Raji (cell line): Measurements from ENCODE around the gene SLC17A1.

Source experiments
- POLR2A ChIP-seq: IDR thresholded peaks from 2 replicates; pipeline ENCODE4 v1.6.1; 2011; ENCODE audit warnings: low read depth, low read length, control low read depth; ENCODE audit not compliant: insufficient read depth

The SLC17A1 gene

DNA sequence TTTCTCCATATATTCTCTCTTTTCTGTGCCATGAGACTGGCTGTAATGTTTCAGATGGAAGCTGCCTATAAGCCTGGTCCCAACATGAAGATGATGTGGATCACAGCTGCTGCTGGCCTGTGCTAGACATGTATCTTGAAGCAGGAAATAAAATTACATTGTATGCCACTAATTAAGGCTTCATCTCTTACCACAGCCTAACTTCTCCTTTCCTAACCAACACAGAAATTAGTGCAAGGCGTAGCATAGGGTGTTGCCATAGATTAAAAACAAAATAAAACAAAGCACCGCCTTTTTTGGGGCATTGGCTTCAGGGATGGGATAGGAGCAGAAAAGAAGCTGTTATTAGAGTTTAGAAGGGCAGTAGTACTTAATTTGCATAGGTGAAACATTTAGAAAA, 82.0 kb downstream of the SLC17A1 start:
- no peak for TF ChIP-seq POLR2A

GRCh38 chr6:25748049-25748448, 83.8 kb downstream of the SLC17A1 start:
- no peak for TF ChIP-seq POLR2A

DNA sequence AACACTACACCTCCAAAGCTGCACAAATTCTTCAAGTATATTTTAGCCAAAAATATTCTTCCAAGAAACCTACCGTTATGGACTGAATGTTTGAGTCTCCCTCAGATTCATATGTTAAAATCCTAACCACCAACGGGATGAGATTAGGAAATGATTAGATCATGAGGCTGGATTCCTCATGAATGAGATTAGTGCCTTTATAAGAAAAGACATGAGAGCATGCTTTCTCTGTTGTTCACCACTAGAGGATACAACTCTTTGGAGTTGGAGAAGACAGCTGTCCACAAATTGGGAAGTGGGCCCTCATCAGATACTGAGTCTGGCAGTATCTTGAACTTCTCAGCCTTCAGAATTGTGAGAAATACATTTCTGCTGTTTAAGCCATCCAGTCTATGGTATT, 84.4 kb downstream of the SLC17A1 start:
- no peak for TF ChIP-seq POLR2A

- TF ChIP-seq POLR2A: no peak
Measured at GRCh38 chr6:25746968-25747367, 84.9 kb downstream of the SLC17A1 start.

GRCh38 chr6:25745836-25746235, 86.0 kb downstream of the SLC17A1 start:
- TF ChIP-seq POLR2A: no peak

DNA sequence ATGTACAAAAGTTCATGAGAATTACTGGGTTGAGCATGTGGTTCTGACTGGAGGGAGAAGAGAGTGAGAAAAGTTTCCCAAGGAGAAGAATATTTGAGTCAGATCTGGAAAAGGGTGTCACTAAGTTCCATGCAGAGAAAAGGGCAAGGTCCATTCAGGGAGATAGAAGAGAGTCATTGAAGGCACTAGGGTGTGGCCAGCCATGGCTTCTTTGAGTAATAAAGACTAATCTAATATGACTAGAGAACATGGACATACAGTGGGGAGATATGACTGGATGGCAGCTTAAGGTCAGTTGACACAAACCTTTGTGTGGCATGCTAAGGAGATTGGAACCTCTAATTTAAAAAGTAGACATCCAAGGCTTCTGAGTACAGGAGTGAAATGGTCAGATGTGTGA, 88.0 kb downstream of the SLC17A1 start:
- TF ChIP-seq POLR2A: no peak

DNA sequence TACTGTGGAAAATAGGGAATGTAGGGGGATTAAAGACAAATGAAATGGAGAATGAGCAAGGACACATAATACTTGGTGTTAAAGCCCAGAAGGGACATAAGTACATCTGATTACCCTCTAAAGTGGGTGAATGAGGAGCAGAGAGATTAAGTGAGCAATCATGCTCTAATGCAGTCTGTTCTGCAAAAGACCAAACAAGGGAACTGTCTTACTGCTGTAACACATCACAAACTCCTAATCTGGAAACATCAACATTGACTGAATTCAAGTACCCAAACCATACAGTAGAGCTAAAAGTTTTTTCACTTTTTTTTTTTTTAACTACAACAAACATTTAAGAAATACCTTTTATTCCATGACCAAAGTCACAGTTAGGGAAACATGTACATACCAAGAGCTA, 96.6 kb downstream of the SLC17A1 start:
- TF ChIP-seq POLR2A: no peak
